K562 (cell line): Measurements from ENCODE around the gene CCDC27. TPM values are rescaled to one million over a fixed set of nuclear protein-coding genes. Genes with fewer than 3 reads are reported as not detected.

Source experiments
- ATAC-seq: fragments of 200-7000 bp; cut with Tn5 transposase; 3 replicates; pipeline ENCODE4 v1.9.1; 2020; ENCODE audit warnings: moderate library complexity
- BruUV-seq: library from RNA; stranded (reverse); fragments of 400-500 nt; replicated peaks from 2 replicates; lab custom pipeline; 2021; lab: Mats Ljungman, UMichigan
- CTCF ChIA-PET: fragments of 300-600 bp; formaldehyde crosslinking; extraction: SDS; loops from one replicate; lab custom pipeline; 2021; ENCODE audit warnings: low intra/inter-chr PET ratio; lab: Yijun Ruan, JAX
- POLR2A ChIA-PET: fragments of 300-600, 350-650 bp; sonication (Branson Sonifier 250); formaldehyde crosslinking; extraction: SDS; loops from one replicate; lab custom pipeline; 2021; ENCODE audit warnings: antibody characterized with exemption, inconsistent platforms; lab: Yijun Ruan, JAX
- DNase-seq, 4 experiments: peaks; one replicate each; pipeline versions ENCODE4 v3.0.0 to v3.0.0-alpha.2; 2011 to 2018; ENCODE audit warnings: low spot score in 3 of 4, mixed read lengths in 3 of 4; ENCODE audit errors: extremely low read depth in 1 of 4
- FAIRE-seq: peaks from 2 replicates; lab custom pipeline; 2011; peaks lifted over from hg19 to GRCh38; lab: Jason Lieb, UNC
- H2AFZ ChIP-seq: 2 replicates; pipeline ENCODE4 v1.6.0; 2011; ENCODE audit warnings: low read depth, low read length, control low read depth, inconsistent platforms
- H3K27ac ChIP-seq: fragments of 200-600 bp; 3 replicates; pipeline ENCODE4 v1.8.0; 2011; ENCODE audit warnings: low read depth, mild to moderate bottlenecking, control low read depth, inconsistent platforms, low read length, moderate library complexity, mixed read lengths; ENCODE audit errors: extremely low read depth
- H3K27me3 ChIP-seq, 2 experiments: fragments of 300-600 bp in 1 of 2; 2 replicates in 1 of 2; 3 replicates in 1 of 2; pipeline versions ENCODE4 v1.6.0 to v1.8.0; 2011; ENCODE audit warnings: inconsistent platforms in 2 of 2, low read length in 2 of 2, mild to moderate bottlenecking in 1 of 2, mixed read lengths in 1 of 2, moderate library complexity in 1 of 2; ENCODE audit not compliant: control insufficient read depth in 2 of 2, insufficient read depth in 2 of 2
- H3K36me3 ChIP-seq: fragments of 300-600 bp; 3 replicates; pipeline ENCODE4 v1.8.0; 2011; ENCODE audit warnings: mild to moderate bottlenecking, low read length, inconsistent platforms; ENCODE audit not compliant: control insufficient read depth, insufficient read depth
- H3K4me1 ChIP-seq, 2 experiments: fragments of 200-600 bp in 1 of 2; replicated peaks in 1 of 2; 2 replicates in 1 of 2; 3 replicates in 1 of 2; pipeline versions ENCODE4 v1.5.1 to v1.8.0; 2011; ENCODE audit warnings: inconsistent platforms in 2 of 2, low read length in 2 of 2, mild to moderate bottlenecking in 1 of 2, mixed read lengths in 1 of 2, moderate library complexity in 1 of 2; ENCODE audit not compliant: control insufficient read depth in 2 of 2, insufficient read depth in 2 of 2
- H3K4me2 ChIP-seq: 2 replicates; pipeline ENCODE4 v1.6.1; 2011; ENCODE audit warnings: low read length, control low read depth, inconsistent platforms, mixed read lengths; ENCODE audit not compliant: insufficient read depth
- H3K4me3 ChIP-seq: fragments of 200-600 bp; sonication (generic), shearing (Covaris generic); 2 replicates; pipeline ENCODE4 v1.5.1; 2016; ENCODE audit warnings: control low read depth, inconsistent platforms
- H3K79me2 ChIP-seq: fragments of 200-600 bp; 3 replicates; pipeline ENCODE4 v1.8.0; 2011; ENCODE audit warnings: low read length, inconsistent platforms; ENCODE audit not compliant: control insufficient read depth, insufficient read depth
- H3K9ac ChIP-seq, 2 experiments: 2 replicates each; pipeline versions ENCODE4 v1.6.0 to v1.6.1; 2011; ENCODE audit warnings: low read depth in 2 of 2, low read length in 2 of 2, control low read depth in 1 of 2, inconsistent platforms in 1 of 2, mild to moderate bottlenecking in 1 of 2, mixed read lengths in 1 of 2; ENCODE audit not compliant: insufficient read depth in 1 of 2
- H3K9me1 ChIP-seq: one replicate; pipeline ENCODE4 v1.6.0; 2011; ENCODE audit warnings: inconsistent platforms, mild to moderate bottlenecking, low read length, moderate library complexity; ENCODE audit not compliant: control insufficient read depth, insufficient read depth
- H3K9me3 ChIP-seq: replicated peaks from 2 replicates; pipeline ENCODE4 v1.5.1; 2011; ENCODE audit warnings: low read depth, low read length, inconsistent platforms; ENCODE audit not compliant: control insufficient read depth, insufficient read depth
- H4K20me1 ChIP-seq: replicated peaks from 2 replicates; pipeline ENCODE4 v1.6.1; 2011; ENCODE audit warnings: low read length, inconsistent platforms, mixed read lengths; ENCODE audit not compliant: control insufficient read depth, insufficient read depth
- ADNP ChIP-seq: fragments of 200-800 bp; sonication (Bioruptor generic); IDR thresholded peaks from 2 replicates; pipeline ENCODE4 v1.6.1; 2016; ENCODE audit warnings: missing genetic modification characterization, missing compliant biosample characterization
- CLOCK ChIP-seq: fragments of 250-450 bp; sonication (Bioruptor Pico); IDR thresholded peaks from 2 replicates; pipeline ENCODE4 v1.4.0; 2020; ENCODE audit warnings: mild to moderate bottlenecking, moderate library complexity, borderline replicate concordance
- POLR2G ChIP-seq: fragments of 200-400 bp; formaldehyde crosslinking; IDR thresholded peaks from 2 replicates; pipeline ENCODE4 v1.6.1; 2017; ENCODE audit warnings: low read depth, mild to moderate bottlenecking, antibody characterized with exemption, low read length, moderate library complexity
- WGBS: fragments of 100-300 bp; shearing (Covaris generic); methylation state at CpG from one replicate; pipeline ENCODE4 v1.1.6; 2016; ENCODE audit warnings: low coverage, mixed read lengths; ENCODE audit not compliant: insufficient coverage; ENCODE audit errors: missing lambda C conversion rate; 5-methylcytosine and 5-hydroxymethylcytosine counted together
- in situ Hi-C: fragments of 300-500 bp; cut with MboI; formaldehyde crosslinking; loops from 4 replicates; pipeline ENCODE4 v1.15.0; 2018; ENCODE audit warnings: inconsistent platforms, mixed read lengths
- intact Hi-C: fragments of 100-400 bp; cut with micrococcal nuclease; formaldehyde crosslinking; loops from 2 replicates; pipeline ENCODE4 v1.14.2; 2022
- polyA plus RNA-seq, 8 experiments: library from polyadenylated mRNA; depleted of rRNA in 4 of 8; stranded (reverse) in 5 of 8; unstranded in 3 of 8; fragments of >200 nt; fragmentation: Nextera tagmentation in 2 of 8; fragmentation: Illumina TruSeq in 1 of 8; extraction: Ambion mirVana in 2 of 8; extraction: Trizol in 1 of 8; gene quantifications; 2 replicates each; pipeline versions ENCODE4 v1.2.1 to v1.2.3, GENCODE V29; 2011 to 2014; ENCODE audit warnings: inconsistent platforms in 1 of 8, missing spikeins in 1 of 8
- total RNA-seq, 7 experiments: library from RNA; depleted of rRNA in 6 of 7; stranded (reverse); fragments of >200 nt in 6 of 7; fragmentation: Illumina TruSeq in 2 of 7; extraction: Trizol in 2 of 7; gene quantifications; 2 replicates each; pipeline versions ENCODE4 v1.2.1 to v1.2.3, GENCODE V29; 2011 to 2021; ENCODE audit warnings: low replicate concordance in 1 of 7

The CCDC27 gene
- total and polyA plus RNA-seq, 9 of the 15 experiments (the other 6 are each of a cell fraction or from before 2014, with no cell fraction given): 0.01 to 0.04 TPM; not detected in 7

DNA sequence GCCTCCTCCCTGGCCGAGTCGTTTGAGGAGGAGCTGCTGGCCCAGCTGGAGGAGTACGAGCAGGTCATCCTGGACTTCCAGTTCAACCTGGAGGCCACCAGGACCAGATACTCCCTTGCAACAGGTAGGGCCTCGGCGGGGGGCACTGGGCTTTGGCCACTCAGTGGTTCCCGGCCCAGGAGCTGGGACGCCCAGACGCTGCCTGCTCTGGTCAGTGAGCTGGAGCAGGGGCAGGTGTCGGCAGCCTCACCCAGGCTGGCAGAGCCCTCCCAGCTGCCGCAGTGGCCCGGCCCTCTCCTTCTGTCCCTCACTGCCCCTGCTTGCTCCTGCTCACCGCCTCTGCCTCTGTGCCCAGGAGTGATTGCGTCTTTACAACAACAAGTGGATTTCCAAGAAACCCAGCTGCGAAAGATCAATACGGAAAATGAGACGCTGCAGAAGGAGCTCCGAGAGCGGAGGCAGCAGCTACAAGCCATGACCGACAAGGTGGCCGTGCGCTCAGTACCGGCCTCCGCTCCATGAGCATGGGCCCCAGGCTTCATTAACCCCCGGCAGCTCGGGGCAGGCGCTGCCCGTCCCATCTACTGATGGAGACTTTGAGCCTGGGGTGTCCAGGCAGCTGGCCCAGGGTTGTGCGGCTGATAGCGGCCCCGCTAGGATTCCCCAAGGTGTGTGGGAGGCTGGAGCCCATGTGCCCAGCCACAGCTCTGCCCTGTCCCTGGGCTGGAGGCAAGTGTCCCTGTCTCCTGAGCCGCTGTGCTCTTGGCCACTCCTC lies 11.3 kb downstream of the CCDC27 start:
- 36% methylated on average over 31 of the region's 31 CpGs for WGBS
- CTCF ChIA-PET: no interaction called here
- peaks cover 0 to 27% of the 10 kb centered on the region in 2 experiments; a peak in 3 of 5 replicates for H3K27me3 ChIP-seq

More for the DNA sequence above, 11.3 kb downstream of the CCDC27 start:
- Histone ChIP-seq H4K20me1 (no peaks in the 10 kb centered on the region), H3K9me3 (no peaks in the 10 kb centered on the region), H2AFZ (no peak overlapping the region), H3K4me3 (no peak overlapping the region), H3K9ac (peak overlapping the region in 1 of 2 experiments; percentile 50; a peak in 2 of 4 replicates), H3K36me3 (no peaks in the 10 kb centered on the region), H3K27ac (no peak overlapping the region), H3K4me1 (peaks cover 16 to 49% of the 10 kb centered on the region in 2 experiments; a peak in 4 of 5 replicates), H3K4me2 (no peak overlapping the region), H3K79me2 (no peaks in the 10 kb centered on the region), H3K9me1 (no peaks in the 10 kb centered on the region)
- TF ChIP-seq ADNP (tag): no peak
- no peak for TF ChIP-seq CLOCK (CRISPR knock-in tag)
- TF ChIP-seq POLR2G: 0 out of 2 replicates have a peak, but pooled peaks have one; percentile 20
- no peak for DNase-seq
- no peak for FAIRE-seq
- no TSS peak for BruUV-seq
- in situ Hi-C loops (no loop called here), intact Hi-C loops (no loop called here)
- POLR2A ChIA-PET: interaction anchor here (0.9 to 1.2 kb wide), 2 partner anchors 9 to 17 kb away, joined by 3 read pairs; no protein-coding TSS in a partner anchor
- ATAC-seq: peak; percentile 5; the same call in 1 of the 3 replicates
